ENCODE measurements around the gene ZC3H12A. TPM values are rescaled to one million over a fixed set of nuclear protein-coding genes. Genes with fewer than 3 reads are reported as not detected.

Gene ZC3H12A
- total RNA-seq, 1 experiment from 2014 or later: 3.3 TPM

DNA sequence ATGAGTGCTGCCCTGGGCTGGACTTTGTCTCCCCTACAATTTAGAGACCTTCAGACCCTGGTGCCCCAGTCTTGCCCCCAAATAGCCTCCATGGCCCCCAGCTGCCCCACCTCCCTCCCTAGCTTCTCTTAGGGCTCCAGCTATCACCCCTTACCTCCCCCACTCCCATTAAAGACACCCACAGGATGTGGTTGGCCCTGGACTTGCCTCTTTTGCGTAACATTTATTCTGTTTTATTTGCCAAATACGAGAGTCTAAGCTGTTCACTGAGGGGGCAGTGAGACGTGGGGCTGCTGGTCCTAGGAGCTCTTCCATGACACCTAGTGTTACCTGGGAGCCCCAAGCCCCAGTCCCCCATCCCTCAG, 4.5 kb downstream of the ZC3H12A start:
- peak; percentile 52 for DNase-seq (ENCODE audit: low read depth)

DNA sequence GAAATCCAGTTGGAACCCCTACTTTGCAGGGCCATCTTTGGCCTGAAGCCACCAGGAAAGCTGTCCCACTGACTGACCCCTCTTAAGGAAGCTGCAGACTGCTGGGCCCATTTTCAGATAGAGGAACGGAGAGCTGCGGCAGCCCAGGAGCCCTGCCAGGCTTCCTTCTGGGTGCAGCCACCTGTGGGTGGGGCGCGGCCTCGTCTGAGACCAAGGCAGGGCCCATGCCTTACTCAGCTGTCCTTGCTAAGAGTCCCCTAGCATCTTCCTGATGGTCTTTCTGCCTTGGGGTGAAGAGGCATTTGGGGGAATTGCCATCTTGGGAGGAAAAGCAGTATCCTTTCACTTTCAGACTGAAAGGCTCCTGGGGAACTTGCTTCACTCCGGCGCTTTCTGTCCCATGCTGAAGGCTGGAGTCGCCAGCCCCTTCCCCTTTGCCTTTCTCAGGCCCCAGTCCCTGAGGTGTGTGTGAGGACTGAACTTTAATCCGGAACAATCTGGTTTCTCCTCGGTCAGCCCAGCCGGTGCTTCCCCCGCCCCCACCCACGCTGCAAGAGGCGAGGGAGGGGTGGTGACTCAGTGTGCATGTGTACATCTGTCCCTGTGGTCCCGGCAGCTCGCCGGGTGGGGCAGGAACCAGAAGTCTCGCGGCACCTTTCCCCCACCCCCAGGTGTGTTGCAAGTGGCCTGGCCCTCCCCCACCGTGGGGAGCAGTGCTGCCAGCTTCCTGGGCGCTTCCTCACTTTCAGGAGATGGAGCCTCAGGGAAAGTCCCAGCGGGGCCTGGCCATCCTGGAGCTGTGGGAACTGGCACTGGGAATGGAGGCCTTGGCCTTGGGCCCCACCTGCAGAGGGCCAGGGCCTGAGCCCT, 5.1 kb downstream of the ZC3H12A start:
- peak; percentile 89 for DNase-seq (ENCODE audit: low read depth)

DNA sequence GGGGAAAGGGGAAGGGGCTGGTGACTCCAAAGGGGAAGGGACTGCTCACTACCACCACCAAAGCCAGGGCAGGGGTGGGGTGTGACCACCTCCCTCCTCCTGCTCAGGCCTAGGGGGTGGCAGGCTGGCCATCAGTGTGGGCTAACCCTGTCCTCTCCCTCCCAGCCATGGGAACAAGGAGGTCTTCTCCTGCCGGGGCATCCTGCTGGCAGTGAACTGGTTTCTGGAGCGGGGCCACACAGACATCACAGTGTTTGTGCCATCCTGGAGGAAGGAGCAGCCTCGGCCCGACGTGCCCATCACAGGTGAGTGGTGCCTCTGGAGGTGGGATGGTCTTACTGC, 5.7 kb downstream of the ZC3H12A start:
- DNase-seq (ENCODE audit: low read depth): no peak

DNA sequence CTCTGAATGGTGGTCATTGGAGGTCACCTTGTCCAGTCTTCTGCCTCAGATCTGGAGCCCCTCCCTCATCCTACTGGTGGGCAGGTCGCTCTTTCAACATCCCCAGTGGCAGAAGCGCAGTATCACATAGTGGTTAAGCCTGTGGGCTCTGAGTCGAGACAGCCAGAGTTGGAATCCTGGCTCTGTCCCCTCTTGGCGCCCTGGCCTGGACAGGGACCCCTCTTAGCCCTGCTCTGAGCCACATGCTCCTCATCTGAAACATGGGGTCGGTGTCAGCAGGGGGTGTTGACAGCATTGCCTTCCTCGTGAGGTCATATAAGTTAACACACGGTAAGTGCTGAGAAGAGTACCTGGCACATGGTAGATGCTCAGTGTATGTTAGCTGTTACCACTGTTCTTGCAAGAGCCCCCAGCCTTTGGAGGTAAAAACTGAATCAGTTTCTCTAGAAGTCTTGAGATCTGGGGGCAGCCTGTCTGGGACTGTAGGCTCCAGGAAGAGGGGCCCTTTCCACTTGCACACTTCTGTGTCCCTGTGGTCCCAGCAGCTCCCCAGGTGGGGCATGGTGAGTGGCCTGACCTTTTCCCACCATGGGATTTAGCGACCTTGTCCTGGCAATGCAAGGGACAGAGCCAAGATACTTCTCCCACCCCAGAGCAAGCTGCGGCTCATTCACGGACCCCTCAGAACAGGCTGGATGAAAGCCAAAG, 6.4 kb downstream of the ZC3H12A start:
- no peak for DNase-seq (ENCODE audit: low read depth)

GRCh38 chr1:37481289-37482003, 7.1 kb downstream of the ZC3H12A start:
- DNase-seq (ENCODE audit: low read depth): no peak

- DNase-seq (ENCODE audit: low read depth): no peak
Measured at GRCh38 chr1:37482004-37482785, 7.8 kb downstream of the ZC3H12A start.

DNA sequence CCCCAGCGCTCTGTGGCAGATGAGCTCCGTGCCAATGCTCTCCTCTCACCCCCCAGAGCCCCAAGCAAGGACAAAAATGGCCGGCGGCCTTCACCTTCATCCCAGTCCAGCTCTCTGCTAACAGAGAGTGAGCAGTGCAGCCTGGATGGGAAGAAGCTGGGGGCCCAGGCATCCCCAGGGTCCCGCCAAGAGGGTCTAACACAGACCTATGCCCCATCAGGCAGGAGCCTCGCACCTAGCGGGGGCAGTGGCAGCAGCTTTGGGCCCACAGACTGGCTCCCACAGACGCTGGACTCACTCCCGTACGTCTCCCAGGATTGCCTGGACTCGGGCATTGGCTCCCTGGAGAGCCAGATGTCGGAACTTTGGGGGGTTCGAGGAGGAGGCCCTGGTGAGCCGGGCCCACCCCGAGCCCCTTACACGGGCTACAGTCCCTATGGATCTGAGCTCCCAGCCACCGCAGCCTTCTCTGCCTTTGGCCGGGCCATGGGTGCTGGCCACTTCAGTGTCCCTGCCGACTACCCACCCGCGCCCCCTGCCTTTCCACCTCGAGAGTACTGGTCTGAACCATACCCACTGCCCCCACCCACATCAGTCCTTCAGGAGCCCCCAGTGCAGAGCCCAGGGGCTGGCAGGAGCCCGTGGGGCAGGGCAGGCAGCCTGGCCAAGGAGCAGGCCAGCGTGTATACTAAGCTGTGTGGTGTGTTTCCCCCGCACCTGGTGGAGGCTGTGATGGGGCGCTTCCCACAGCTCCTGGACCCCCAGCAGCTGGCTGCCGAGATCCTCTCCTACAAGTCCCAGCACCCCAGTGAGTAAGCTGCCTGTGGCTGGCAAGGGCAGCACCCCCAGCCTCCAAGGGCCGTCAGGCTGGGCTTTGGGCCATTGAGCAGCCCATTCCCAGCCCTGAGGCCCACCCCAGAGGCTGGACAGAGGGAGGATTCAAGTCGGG, 8.7 kb downstream of the ZC3H12A start:
- no peak for DNase-seq (ENCODE audit: low read depth)

- DNase-seq (ENCODE audit: low read depth): no peak
Measured at GRCh38 chr1:37483785-37484184, 9.4 kb downstream of the ZC3H12A start.

GRCh38 chr1:37484325-37485051, 10.1 kb downstream of the ZC3H12A start:
- DNase-seq (ENCODE audit: low read depth): no peak

DNA sequence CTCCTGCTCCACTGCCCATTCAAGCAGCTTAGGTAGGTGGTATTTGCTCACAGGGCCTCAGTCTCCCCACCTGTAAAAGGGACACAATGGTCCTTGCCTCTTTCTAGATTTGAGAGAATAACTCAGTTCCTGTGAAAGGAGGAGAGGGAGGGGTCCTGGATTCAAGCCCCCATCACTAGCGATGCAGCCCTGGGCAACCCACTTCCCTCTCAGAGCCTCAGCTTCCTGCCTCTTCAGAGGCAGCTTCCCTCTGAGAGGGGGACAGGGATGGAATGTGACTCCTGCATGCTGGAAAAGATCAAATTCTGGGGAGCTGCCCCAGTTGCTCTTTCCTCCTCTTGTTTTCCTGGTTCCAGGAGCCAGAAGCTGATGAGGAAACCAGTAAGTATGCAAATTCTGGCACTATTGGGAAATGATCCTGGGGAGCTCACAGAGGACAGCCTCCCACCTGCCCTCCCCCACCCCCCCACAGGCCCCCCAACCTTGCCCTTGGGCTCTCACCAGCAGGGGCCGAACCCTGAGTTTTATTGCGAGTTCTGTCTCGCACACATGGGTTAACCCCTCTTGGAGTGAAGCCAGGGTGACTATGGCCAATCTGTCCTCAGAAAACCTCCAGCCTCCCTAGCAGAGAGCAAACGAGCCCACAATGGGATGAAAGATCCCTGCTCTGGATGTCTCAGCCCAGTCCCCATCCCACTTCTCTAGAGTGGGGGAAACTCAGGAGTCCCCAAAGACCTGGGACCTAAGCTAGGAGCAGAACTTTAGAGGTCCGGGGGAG, 11.7 kb downstream of the ZC3H12A start:
- DNase-seq (ENCODE audit: low read depth): peak; percentile 28

GRCh38 chr1:37486680-37487618, 12.6 kb downstream of the ZC3H12A start:
- DNase-seq (ENCODE audit: low read depth): peak; percentile 79

DNA sequence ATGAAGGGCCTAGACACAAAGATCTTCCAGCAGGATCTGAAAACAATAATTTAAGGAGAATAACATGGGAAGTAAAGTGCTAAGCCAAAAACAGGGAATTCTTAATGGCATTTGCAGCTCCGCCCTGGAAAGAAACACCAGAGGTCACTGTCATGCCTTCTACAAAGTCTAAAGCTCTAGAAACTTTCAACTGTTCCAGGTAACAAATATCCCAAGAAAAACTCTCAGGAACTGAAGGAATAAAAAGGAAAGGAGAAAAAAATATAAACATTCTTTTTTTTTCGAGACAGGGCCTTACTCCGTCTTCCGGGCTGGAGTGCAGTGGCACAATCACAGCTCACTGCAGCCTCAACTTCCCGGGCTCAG, 13.2 kb downstream of the ZC3H12A start:
- no peak for DNase-seq (ENCODE audit: low read depth)

DNA sequence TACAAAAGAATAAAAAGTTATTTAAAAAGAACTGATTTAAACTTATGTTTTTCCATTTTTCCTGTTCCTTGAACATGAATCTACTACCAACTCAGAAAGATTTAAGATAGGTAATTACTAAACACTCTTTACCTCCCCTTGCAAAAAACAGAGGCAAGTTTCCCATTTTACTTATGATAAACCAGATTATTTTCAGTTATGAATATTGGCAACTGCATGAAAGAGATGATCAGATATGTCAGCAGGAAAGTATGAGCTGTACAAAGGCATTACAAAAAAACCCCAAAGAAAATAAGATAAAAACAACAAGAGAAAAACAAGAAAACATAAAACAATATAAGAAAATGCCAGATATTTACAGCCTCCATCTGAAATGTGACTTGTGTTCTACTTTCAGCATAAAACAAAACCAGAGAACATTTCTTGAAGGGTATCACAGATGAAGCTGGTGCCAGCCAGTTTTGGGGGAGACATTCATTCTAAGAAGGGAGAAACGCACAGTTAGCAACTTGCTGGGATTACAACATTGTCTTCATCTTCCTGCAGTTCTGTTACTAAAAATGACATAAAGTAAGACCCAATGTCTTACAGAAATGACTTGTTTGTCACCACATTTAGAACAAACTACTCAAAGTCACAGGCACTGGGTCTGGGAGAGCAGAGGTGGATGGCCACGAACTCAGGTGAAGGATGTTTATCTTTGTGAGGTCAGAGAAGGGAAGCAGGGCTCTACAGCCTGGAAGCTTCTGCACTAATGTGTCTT, 19.1 kb downstream of the ZC3H12A start:
- DNase-seq (ENCODE audit: low read depth): no peak

DNA sequence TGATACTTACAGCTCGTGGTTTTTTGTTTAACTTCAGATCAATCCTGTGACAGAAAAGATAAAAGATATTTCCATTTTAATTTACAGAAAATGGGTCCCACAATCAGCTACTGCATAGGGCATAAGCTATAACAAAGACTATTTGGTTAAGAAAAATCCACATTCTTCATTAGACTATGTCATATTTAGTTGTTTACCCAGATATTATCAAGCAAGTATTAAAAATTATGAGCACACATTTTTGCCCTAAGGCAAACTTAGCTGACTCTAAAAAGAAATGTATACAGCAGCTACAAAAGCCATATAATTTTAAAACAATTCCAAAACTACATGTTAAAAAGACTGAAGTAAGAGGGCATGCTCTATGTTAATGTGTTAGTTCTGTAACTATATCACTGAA, 21.5 kb downstream of the ZC3H12A start:
- no peak for DNase-seq (ENCODE audit: low read depth)

- no peak for DNase-seq (ENCODE audit: low read depth)
Measured at GRCh38 chr1:37497832-37498231, 23.5 kb downstream of the ZC3H12A start.

- DNase-seq (ENCODE audit: low read depth): peak; percentile 81
Measured at GRCh38 chr1:37498872-37499617, 24.7 kb downstream of the ZC3H12A start.
